B cell (primary cell): ENCODE data around the gene ZBTB44.

Source experiments
- EZH2 ChIP-seq: IDR thresholded peaks from 2 replicates; pipeline ENCODE4 v1.6.1; 2012; ENCODE audit warnings: borderline replicate concordance, low read depth, mild to moderate bottlenecking, moderate library complexity, low read length; ENCODE audit not compliant: insufficient read depth, poor library complexity, severe bottlenecking
- TF ChIP-seq, protein P1 (sequence below): fragments of 200-600 bp; IDR thresholded peaks from one replicate; pipeline ENCODE4 v1.8.0; 2022; ENCODE audit warnings: antibody characterized with exemption, mild to moderate bottlenecking

GRCh38 chr11:130313383-130314183 lies 1.1 kb downstream of the ZBTB44 start:
- TF ChIP-seq, protein P1, sequence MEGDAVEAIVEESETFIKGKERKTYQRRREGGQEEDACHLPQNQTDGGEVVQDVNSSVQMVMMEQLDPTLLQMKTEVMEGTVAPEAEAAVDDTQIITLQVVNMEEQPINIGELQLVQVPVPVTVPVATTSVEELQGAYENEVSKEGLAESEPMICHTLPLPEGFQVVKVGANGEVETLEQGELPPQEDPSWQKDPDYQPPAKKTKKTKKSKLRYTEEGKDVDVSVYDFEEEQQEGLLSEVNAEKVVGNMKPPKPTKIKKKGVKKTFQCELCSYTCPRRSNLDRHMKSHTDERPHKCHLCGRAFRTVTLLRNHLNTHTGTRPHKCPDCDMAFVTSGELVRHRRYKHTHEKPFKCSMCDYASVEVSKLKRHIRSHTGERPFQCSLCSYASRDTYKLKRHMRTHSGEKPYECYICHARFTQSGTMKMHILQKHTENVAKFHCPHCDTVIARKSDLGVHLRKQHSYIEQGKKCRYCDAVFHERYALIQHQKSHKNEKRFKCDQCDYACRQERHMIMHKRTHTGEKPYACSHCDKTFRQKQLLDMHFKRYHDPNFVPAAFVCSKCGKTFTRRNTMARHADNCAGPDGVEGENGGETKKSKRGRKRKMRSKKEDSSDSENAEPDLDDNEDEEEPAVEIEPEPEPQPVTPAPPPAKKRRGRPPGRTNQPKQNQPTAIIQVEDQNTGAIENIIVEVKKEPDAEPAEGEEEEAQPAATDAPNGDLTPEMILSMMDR = no peak
- no peak for TF ChIP-seq EZH2
